HG02678 (cell line): ENCODE results near the gene ANGPTL8.

Experiments used
- ATAC-seq: cut with Tn5 transposase; IDR thresholded peaks from one replicate; pipeline ENCODE4 v1.9.1; 2021; ENCODE audit warnings: mild to moderate bottlenecking, moderate library complexity; ENCODE audit not compliant: unreplicated experiment

ANGPTL8 gene

GRCh38 chr19:11260996-11261395, 21.6 kb downstream of the ANGPTL8 start:
- no peak for ATAC-seq

GRCh38 chr19:11261431-11261970, 22.1 kb downstream of the ANGPTL8 start:
- no peak for ATAC-seq

- ATAC-seq, result no peak
Observed at GRCh38 chr19:11261971-11262839, 22.8 kb downstream of the ANGPTL8 start, which contains the start of gene DOCK6. Gene DOCK6 (minus strand): TSS chr19:11262524. CDS start chr19:11262440, 84 bp downstream.

- no peak for ATAC-seq
Observed at GRCh38 chr19:11263726-11264125, 24.3 kb downstream of the ANGPTL8 start.

GRCh38 chr19:11264452-11265176, 25.2 kb downstream of the ANGPTL8 start:
- no peak for ATAC-seq

- no peak for ATAC-seq
Observed at GRCh38 chr19:11265177-11265784, 25.9 kb downstream of the ANGPTL8 start.

- no peak for ATAC-seq
Observed at GRCh38 chr19:11265785-11266236, 26.4 kb downstream of the ANGPTL8 start.

- ATAC-seq, result no peak
Observed at GRCh38 chr19:11267316-11268085, 28.1 kb downstream of the ANGPTL8 start.

GRCh38 chr19:11268783-11269267, 29.4 kb downstream of the ANGPTL8 start:
- no peak for ATAC-seq

- ATAC-seq, result no peak
Observed at GRCh38 chr19:11269408-11269807, 30.0 kb downstream of the ANGPTL8 start.

- ATAC-seq, result no peak
Observed at GRCh38 chr19:11273296-11273695, 33.9 kb downstream of the ANGPTL8 start.

GRCh38 chr19:11273989-11274388, 34.6 kb downstream of the ANGPTL8 start:
- ATAC-seq, result no peak

- ATAC-seq, result no peak
Observed at GRCh38 chr19:11274533-11275086, 35.2 kb downstream of the ANGPTL8 start.

- no peak for ATAC-seq
Observed at GRCh38 chr19:11278670-11279069, 39.3 kb downstream of the ANGPTL8 start.

GRCh38 chr19:11279505-11280236, 40.3 kb downstream of the ANGPTL8 start:
- no peak for ATAC-seq

GRCh38 chr19:11281356-11282049, 42.1 kb downstream of the ANGPTL8 start:
- ATAC-seq, result no peak

GRCh38 chr19:11284515-11284914, 45.1 kb downstream of the ANGPTL8 start:
- no peak for ATAC-seq

- ATAC-seq, result no peak
Observed at GRCh38 chr19:11286312-11286974, 47.0 kb downstream of the ANGPTL8 start.
